Measurements from ENCODE around the gene CDKN2A.

The CDKN2A gene

GRCh38 chr9:22005702-22006606, 11.8 kb upstream of the CDKN2A start:
- DNase-seq: no peak

GRCh38 chr9:22005021-22005701, 11.0 kb upstream of the CDKN2A start:
- DNase-seq: no peak

- DNase-seq: no peak
These were observed 7.8 kb upstream of the CDKN2A start for GRCh38 chr9:22002038-22002437.

GRCh38 chr9:21998026-21998425, 3.8 kb upstream of the CDKN2A start:
- DNase-seq: no peak

GRCh38 chr9:21997480-21997879, 3.3 kb upstream of the CDKN2A start:
- no peak for DNase-seq

DNA sequence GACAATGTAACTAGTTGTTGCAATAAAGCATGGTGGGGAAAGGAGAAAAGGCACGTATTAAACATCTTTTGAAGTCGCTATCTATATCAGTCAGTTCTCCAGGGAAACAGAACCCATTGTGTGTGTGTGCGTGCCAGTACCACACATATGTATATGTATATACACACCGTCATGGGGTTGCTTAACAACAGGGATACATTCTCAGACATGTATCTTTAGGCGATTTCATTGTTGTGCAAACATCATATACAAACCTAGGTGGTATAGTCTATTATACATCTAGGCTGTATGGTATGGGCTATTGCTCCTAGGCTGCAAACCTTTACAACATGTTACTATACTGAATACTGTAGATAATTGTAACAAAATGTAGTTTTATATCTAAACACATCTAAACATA, 2.7 kb upstream of the CDKN2A start:
- DNase-seq: no peak

DNA sequence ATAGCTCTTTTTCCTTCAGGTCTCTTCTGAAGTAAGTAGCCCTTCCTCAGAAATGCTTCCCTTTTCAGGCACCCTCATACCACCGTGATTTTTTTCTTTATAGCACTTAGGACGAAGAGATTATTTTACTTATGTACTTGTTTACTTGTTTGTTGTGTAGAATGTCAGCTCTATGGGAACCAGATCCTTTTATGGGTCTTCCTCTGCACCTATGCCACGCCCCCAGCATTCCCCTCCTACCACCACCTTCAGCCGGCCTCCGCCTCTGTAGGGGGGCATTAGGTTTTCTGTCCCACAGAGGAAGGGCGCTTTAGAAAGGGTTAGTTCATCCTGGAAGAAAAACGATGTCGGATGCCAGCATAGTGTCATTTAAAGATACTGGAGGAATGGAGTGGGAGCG, 2.2 kb upstream of the CDKN2A start:
- no peak for DNase-seq

GRCh38 chr9:21995666-21996398, 1.6 kb upstream of the CDKN2A start:
- no peak for DNase-seq

DNA sequence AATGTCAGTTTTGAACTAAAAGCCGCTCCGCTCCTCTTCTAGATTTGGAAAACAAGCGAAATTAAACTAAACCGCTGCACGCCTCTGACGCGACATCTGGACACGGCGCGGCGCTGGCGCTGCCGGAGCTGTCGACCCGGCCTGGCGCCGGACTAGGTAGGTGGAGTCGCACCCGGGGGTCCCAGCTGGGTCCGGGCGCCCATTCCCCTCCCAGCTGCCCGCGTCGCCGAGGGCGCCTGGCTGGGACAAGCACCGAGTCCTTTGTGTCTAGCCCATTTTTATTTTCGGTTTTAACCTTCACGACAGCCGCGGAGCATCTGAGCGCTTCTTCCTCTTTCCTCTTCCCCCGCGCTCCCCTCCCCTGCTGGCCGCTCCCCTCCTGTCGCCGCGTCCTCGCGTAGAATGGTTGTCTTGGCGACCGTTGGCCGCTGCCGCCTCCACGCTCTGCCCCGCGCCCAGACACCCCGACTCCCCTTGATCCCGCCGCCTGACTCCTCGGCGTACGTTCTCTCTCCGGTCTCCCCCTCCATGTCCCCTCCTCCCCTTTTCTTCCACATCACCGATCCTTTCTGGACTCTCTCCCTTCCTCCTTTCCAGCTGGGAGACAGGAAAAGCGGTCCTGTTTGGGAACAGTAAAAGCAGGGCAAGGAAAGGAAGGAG, 944 bp upstream of the CDKN2A start:
- DNase-seq: peak in 2 of 4 experiments; percentile 39 to 42

DNA sequence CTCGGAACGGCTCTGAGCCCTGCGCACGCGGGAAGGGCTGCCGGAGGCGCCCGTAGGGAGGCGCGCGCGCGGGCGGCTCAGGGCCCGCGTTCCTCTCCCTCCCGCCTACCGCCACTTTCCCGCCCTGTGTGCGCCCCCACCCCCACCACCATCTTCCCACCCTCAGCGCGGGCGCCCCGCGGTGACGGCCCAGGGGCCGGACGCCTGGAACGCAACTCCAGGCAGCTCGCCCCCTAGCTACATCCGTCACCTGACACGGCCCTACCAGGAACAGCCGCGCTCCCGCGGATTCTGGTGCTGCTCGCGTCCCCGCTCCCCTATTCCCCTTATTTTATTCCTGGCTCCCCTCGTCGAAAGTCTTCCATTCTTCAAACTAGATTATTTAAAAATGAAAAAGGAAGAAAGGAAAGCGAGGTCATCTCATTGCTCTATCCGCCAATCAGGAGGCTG, 389 bp upstream of the CDKN2A start, which contains the start of gene CDKN2B-AS1:
Gene CDKN2B-AS1 (plus strand): TSS at position 236 of the 450 bp plus-strand sequence.
- DNase-seq: no peak

DNA sequence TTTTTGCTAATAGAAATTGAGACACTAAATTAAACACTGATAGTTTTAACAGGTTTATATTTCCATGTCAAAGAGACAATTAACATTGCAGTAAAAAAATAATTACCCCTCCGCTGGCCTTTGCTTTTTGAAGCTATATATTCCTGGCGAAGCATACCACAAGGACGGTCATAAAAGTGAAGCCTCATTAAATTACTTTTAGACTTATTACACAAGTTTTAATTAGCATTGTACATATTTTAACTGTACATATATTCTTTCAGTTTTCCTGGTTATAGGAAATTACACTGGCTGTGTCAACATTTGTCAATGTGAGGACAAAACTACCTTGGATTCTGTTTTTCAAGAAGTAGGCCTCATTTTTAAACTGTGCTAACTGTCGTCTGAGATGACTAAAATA, 1.2 kb downstream of the CDKN2A start:
- no peak for DNase-seq

DNA sequence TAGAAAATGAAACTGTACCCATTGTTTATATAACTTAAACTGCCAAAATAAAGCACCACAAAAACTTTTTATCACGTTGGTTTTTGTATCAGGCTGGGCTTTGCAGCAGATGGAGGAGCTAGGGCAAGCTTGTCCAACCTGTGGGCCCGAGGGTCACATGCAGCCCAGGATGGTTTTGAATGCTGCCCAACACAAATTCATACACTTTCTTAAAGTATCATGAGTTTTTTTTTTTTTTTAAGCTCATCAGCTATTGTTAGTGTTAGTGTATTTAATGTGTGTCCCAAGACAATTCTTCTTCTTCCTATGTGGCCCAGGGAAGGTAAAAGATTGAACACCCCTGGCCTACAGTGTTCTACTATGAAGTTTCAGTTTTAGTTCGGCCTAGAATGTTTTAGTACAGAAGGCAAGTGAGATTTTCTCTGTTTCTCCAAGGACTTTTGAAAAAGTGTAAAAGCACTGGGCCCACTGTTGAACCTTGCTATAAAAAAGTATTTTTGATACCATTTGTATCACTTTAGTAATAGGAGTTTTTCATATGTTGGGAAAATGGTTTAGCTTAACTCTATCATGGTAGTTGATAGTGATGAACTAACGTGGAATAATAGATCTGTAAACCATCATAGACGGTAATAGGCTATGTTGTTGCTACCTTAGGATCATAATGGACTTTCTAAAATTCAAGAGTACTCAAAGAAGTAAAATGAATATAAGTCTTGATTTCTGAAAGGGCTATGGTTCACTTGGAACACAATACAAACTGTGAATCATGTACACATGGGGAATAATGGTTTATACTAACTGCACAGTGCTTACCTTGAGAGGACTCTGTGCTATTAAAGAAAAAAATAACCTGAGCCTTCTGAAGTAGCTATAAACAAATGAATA, 2.9 kb downstream of the CDKN2A start:
- no peak for DNase-seq

DNA sequence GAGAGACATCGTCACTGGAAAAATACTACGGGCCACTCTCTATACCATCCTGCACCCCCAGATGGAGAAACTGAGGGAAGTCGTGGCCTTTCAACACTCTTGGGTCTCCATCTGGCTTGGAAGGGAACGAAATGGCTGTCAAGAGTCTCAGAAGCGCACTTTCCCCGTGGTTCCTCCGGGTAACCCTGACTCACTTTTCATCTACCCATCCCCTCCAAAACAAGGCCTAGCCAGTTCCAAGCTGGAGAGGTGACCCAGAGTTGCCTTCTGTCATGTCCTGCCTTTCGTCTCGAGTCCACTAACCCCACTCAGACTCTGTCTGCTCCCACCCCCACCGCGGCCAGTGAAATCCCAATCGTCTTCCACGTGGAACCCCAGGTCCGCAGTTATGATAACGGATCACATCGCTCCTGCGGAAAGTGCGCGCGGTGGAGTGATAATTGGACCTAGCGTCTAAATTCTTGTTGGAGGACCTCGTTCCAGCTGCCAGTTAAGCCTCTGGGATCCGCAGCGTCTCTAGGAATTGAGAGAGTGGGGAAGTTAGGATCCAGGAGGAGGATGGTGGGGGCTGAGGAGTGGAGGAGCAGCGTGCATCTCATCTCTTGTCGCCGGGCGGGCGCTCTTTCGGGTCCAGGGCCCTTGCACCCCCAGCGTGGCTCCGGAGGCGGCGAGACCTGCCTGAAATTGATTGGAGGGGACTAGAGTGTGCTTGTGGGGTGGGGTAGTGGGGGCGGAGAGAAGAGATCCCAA, 4.6 kb downstream of the CDKN2A start:
- no peak for DNase-seq

DNA sequence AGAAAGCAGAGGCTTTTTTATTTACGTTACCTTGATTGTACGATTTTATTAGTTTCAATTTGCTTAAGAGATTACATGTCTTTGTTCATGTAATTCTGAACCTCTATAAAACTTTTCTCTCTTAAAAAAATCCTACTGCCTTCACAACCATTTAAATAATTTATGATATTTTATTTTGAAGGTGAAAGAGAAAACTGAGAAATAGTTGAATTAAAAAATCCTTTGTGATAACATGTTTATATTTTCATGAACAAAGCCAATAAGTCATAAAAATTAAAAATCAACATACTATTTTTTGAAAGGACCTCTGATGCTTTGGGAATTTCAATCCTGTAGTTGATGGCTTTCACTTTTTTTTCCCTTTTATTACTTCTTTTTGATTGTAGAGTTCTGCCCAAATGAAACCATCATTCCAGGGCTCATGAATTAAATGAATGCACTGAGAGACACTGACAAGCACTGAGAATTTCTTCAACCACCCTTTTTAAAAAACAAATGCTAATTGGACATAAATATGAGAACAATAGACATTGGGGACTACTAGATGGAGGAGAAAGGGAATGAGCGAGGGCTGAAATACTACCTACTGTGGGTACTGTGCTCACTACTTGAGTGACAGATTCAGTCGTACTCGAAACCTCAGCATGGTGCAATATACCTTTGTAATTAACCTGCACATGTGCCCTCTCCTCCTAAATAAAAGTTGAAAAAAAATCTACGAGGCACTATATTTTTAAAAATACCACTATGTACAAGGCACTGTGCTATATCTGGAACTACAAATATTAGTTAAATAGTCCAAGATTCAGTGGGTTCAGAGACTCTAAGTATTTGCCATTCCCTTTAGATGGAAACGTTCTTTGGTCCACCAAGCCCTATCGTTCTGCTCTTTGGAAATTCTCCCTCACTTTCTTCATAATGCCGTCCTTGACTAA, 5.9 kb downstream of the CDKN2A start:
- DNase-seq: no peak

- no peak for DNase-seq
These were observed 8.1 kb downstream of the CDKN2A start for GRCh38 chr9:21985964-21986667.

- DNase-seq: no peak
These were observed 10.1 kb downstream of the CDKN2A start for GRCh38 chr9:21984101-21984500.

GRCh38 chr9:21983561-21983935, 10.6 kb downstream of the CDKN2A start:
- DNase-seq: no peak

DNA sequence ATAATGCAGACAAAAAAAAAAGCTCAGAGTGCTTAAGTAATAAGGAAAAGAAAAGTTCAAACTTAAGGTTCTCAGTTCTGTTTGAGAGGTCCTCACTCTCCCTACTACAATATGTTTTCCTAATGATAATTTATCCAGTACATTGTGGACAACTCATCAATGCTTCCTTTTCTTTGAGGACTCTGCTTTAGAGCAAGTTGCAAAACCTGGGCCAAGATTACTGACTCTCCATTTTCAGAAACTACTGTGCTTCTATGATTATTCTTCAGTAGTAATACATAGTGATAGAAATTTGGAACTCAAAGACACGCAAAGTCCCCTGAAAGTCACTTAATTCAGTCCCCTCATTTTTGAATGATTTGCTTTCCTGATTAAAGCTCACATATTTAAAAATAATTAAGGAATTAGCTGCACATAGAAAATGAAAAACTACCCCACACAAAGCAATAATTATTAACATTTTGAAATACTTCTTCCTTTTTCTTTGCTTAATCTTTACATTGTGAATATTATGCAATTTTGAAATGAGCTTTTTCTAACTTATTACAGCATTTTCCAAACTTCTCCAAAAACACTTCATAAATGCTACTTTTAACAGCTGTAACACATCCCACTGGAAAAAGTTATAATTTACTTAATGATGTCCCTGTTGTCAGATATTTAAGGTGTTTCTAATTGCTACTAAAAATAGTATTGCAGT, 11.2 kb downstream of the CDKN2A start:
- DNase-seq: no peak

DNA sequence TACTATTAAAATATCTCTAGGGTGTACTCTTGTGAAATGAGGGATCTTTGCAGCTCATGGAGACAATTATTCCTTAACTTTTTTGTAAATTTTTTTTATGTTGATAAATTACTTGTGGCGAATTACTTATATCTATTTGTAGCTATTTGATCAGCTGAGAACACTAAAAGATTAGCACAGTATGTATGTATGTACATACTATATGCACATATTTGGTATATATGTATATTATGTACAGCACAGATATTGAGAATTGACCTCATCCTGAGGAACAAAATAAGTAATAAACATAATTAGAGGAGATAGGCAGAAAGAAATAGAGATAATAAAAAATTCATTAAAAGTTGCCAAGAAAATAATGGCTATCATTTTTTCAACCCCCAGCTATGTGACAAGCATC, 11.8 kb downstream of the CDKN2A start:
- no peak for DNase-seq
